Stomach (tissue), 4 donors: Measurements from ENCODE around the gene ELMO1.

Source experiments
- POLR2A ChIP-seq, 4 donors: fragments of 450-650 bp; IDR thresholded peaks; one replicate each; pipeline ENCODE4 v1.6.1; 2016; ENCODE audit warnings: antibody characterized with exemption in 4 of 4, control low read depth in 2 of 4, mild to moderate bottlenecking in 1 of 4, moderate library complexity in 1 of 4
- POLR2AphosphoS5 ChIP-seq, 3 donors: sonication (generic); formaldehyde crosslinking; IDR thresholded peaks; one replicate each; pipeline ENCODE4 v1.6.1; 2016; ENCODE audit warnings: antibody characterized with exemption in 3 of 3
- TF ChIP-seq, protein P1 (sequence below), 7 experiments: fragments of 450-650 bp in 4 of 7; fragments of 200-600 bp in 3 of 7; sonication (generic) in 3 of 7; IDR thresholded peaks; one replicate each; pipeline ENCODE4 v1.5.1; 2016 to 2019; ENCODE audit warnings: antibody characterized with exemption in 7 of 7, control low read depth in 2 of 7, mild to moderate bottlenecking in 1 of 7

GRCh38 chr7:36820527-36821170 lies 628.0 kb downstream of the ELMO1 start:
- TF ChIP-seq POLR2A (IDR thresholded peaks at IDR 0.05) (no peak), POLR2AphosphoS5 (IDR thresholded peaks at IDR 0.05) (no peak)
- TF ChIP-seq, protein P1, sequence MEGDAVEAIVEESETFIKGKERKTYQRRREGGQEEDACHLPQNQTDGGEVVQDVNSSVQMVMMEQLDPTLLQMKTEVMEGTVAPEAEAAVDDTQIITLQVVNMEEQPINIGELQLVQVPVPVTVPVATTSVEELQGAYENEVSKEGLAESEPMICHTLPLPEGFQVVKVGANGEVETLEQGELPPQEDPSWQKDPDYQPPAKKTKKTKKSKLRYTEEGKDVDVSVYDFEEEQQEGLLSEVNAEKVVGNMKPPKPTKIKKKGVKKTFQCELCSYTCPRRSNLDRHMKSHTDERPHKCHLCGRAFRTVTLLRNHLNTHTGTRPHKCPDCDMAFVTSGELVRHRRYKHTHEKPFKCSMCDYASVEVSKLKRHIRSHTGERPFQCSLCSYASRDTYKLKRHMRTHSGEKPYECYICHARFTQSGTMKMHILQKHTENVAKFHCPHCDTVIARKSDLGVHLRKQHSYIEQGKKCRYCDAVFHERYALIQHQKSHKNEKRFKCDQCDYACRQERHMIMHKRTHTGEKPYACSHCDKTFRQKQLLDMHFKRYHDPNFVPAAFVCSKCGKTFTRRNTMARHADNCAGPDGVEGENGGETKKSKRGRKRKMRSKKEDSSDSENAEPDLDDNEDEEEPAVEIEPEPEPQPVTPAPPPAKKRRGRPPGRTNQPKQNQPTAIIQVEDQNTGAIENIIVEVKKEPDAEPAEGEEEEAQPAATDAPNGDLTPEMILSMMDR (IDR thresholded peaks at IDR 0.05): no peak
